Keratinocyte (primary cell): ENCODE results near the gene DDIT4. TPM values are rescaled to one million over a fixed set of nuclear protein-coding genes. Genes with fewer than 3 reads are reported as not detected.

Experiments used
- DNase-seq: peaks from one replicate; pipeline ENCODE4 v3.0.0-alpha.2; 2011; ENCODE audit warnings: low read depth, missing footprints, low spot score
- FAIRE-seq: peaks from 2 replicates; lab custom pipeline; 2011; peaks lifted over from hg19 to GRCh38; lab: Jason Lieb, UNC
- H2AFZ ChIP-seq: 2 replicates; pipeline ENCODE4 v1.6.0; 2012; ENCODE audit warnings: low read length, control low read depth, inconsistent platforms; ENCODE audit not compliant: control insufficient read depth
- H3K27ac ChIP-seq: 2 replicates; pipeline ENCODE4 v1.5.1; 2011; ENCODE audit warnings: low read length; ENCODE audit not compliant: control insufficient read depth, insufficient read depth
- H3K27me3 ChIP-seq: 3 replicates; pipeline ENCODE4 v1.6.0; 2011; ENCODE audit warnings: low read length; ENCODE audit not compliant: control insufficient read depth, insufficient read depth; ENCODE audit errors: extremely low read depth
- H3K36me3 ChIP-seq, 2 experiments: 2 replicates in 1 of 2; 3 replicates in 1 of 2; pipeline ENCODE4 v1.5.1; 2011; ENCODE audit warnings: low read length in 2 of 2, mild to moderate bottlenecking in 1 of 2; ENCODE audit not compliant: control insufficient read depth in 2 of 2, insufficient read depth in 2 of 2; ENCODE audit errors: extremely low read depth in 1 of 2
- H3K4me1 ChIP-seq: 3 replicates; pipeline ENCODE4 v1.5.1; 2011; ENCODE audit warnings: low read length; ENCODE audit not compliant: control insufficient read depth, insufficient read depth; ENCODE audit errors: extremely low read depth
- H3K4me2 ChIP-seq: 3 replicates; pipeline ENCODE4 v1.6.0; 2011; ENCODE audit warnings: low read depth, low read length; ENCODE audit not compliant: control insufficient read depth, insufficient read depth; ENCODE audit errors: extremely low read depth
- H3K4me3 ChIP-seq, 3 experiments: fragments of 200-600 bp in 1 of 3; sonication (generic) in 1 of 3; 2 replicates in 2 of 3; 3 replicates in 1 of 3; pipeline ENCODE4 v1.5.1; 2011 to 2016; ENCODE audit warnings: low read length in 3 of 3, mild to moderate bottlenecking in 3 of 3, control low read depth in 2 of 3, inconsistent platforms in 1 of 3, low read depth in 1 of 3, mixed read lengths in 1 of 3, mixed run types in 1 of 3, moderate library complexity in 1 of 3; ENCODE audit not compliant: control insufficient read depth in 2 of 3, insufficient read depth in 2 of 3; ENCODE audit errors: extremely low read depth in 1 of 3
- H3K79me2 ChIP-seq: 2 replicates; pipeline ENCODE4 v1.6.0; 2012; ENCODE audit warnings: low read length; ENCODE audit not compliant: control insufficient read depth, insufficient read depth
- H3K9ac ChIP-seq: 3 replicates; pipeline ENCODE4 v1.6.0; 2011; ENCODE audit warnings: low read length; ENCODE audit not compliant: control insufficient read depth, insufficient read depth; ENCODE audit errors: extremely low read depth
- H3K9me1 ChIP-seq: 3 replicates; pipeline ENCODE4 v1.6.0; 2011; ENCODE audit warnings: low read length; ENCODE audit not compliant: control insufficient read depth, insufficient read depth; ENCODE audit errors: extremely low read depth
- H3K9me3 ChIP-seq: 2 replicates; pipeline ENCODE4 v1.5.1; 2012; ENCODE audit warnings: low read depth, low read length; ENCODE audit not compliant: control insufficient read depth
- H4K20me1 ChIP-seq: 3 replicates; pipeline ENCODE4 v1.6.0; 2011; ENCODE audit warnings: low read length; ENCODE audit not compliant: control insufficient read depth, insufficient read depth; ENCODE audit errors: extremely low read depth
- EZH2 ChIP-seq: IDR thresholded peaks from one replicate; pipeline ENCODE4 v1.6.1; 2012; ENCODE audit warnings: inconsistent platforms, mild to moderate bottlenecking, low read length, moderate library complexity
- dilution Hi-C: fragments of 300-500 bp; cut with MboI; formaldehyde crosslinking; loops from one replicate; pipeline ENCODE4 v1.7.0; 2020; ENCODE audit warnings: low sequenced_read_pairs; ENCODE audit not compliant: extremely low pct_ligation_motif_present
- polyA plus RNA-seq, 5 experiments: library from polyadenylated mRNA; depleted of rRNA in 3 of 5; stranded (reverse) in 3 of 5; stranded (forward) in 1 of 5; unstranded in 1 of 5; fragments of >200 nt; gene quantifications; 1 replicate in 1 of 5; 2 replicates in 3 of 5; 3 replicates in 1 of 5; pipeline versions ENCODE4 v1.2.1 to v1.2.3, GENCODE V29; 2011 to 2012; ENCODE audit warnings: missing spikeins in 2 of 5, low read depth in 1 of 5, low replicate concordance in 1 of 5
- TF ChIP-seq, protein P1 (sequence below), 3 experiments: IDR thresholded peaks in 1 of 3; conservative IDR thresholded peaks in 1 of 3; optimal IDR thresholded peaks in 1 of 3; 2 replicates in 2 of 3; 3 replicates in 1 of 3; pipeline versions ENCODE3 to v1.5.1; 2011; ENCODE audit warnings: low read length in 3 of 3, mild to moderate bottlenecking in 3 of 3, moderate library complexity in 2 of 3, control low read depth in 1 of 3, inconsistent platforms in 1 of 3; ENCODE audit not compliant: insufficient read depth in 2 of 3; ENCODE audit errors: extremely low read depth in 1 of 3

The DDIT4 gene
- polyA plus RNA-seq, 1 donor (not counting 4 experiments of a cell fraction or from before 2014, with no cell fraction given), result 248 TPM

DNA sequence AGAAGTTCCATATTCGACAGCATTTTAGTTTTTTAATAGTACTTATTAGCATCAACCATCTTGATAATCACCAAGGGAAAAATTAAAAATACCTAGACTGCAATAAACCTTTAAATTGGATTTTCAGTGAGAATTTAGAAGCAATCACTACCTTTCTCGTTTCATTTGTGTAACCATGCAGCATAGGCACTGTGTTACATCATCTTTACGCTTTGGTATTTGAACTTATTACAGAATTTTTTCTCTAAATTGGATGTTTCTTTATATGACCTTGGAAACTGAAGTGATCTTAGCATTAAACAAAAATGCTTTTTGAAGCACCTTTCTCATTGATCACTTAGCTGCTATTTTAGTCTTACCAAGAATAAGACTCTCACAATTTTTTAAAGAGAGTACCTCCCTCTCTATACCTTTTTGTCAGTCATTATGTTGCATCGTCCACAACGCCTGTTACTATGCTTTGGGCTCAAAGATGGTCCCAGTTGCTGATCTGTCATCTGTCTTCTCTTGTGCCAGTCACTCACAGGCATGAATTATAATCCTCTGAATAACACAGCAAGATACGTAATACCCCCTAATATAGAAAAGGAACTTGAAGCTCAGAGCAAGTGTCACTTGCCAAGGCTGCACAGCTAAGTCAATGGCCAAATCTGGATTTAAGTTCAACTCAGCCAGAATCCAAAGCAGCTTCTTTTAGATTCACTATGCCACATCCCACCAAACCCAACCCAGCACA, 38.0 kb upstream of the DDIT4 start:
- DNase-seq (no peak), FAIRE-seq (no peak)
- peaks cover 6 to 12% of the 10 kb centered on the region in 2 experiments for H3K36me3 ChIP-seq
- no peaks in the 10 kb centered on the region for H3K27me3 ChIP-seq
- dilution Hi-C loops, result no loop called here
- no peaks in the 10 kb centered on the region for H4K20me1 ChIP-seq
- H3K4me2 ChIP-seq, result no peak overlapping the region
- no peaks in the 10 kb centered on the region for H3K4me1 ChIP-seq
- H3K9me1 ChIP-seq, result no peaks in the 10 kb centered on the region
- no peak overlapping the region for H3K27ac ChIP-seq
- TF ChIP-seq, protein P1, sequence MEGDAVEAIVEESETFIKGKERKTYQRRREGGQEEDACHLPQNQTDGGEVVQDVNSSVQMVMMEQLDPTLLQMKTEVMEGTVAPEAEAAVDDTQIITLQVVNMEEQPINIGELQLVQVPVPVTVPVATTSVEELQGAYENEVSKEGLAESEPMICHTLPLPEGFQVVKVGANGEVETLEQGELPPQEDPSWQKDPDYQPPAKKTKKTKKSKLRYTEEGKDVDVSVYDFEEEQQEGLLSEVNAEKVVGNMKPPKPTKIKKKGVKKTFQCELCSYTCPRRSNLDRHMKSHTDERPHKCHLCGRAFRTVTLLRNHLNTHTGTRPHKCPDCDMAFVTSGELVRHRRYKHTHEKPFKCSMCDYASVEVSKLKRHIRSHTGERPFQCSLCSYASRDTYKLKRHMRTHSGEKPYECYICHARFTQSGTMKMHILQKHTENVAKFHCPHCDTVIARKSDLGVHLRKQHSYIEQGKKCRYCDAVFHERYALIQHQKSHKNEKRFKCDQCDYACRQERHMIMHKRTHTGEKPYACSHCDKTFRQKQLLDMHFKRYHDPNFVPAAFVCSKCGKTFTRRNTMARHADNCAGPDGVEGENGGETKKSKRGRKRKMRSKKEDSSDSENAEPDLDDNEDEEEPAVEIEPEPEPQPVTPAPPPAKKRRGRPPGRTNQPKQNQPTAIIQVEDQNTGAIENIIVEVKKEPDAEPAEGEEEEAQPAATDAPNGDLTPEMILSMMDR (optimal IDR thresholded peaks at IDR 0.05 in 1 of 3, IDR thresholded peaks at IDR 0.05 in 1 of 3, conservative IDR thresholded peaks at IDR 0.05 in 1 of 3; ENCODE audit: extremely low read depth in 1 of 3, insufficient read depth in 2 of 3, low read length in 3 of 3), result no peak
- no peak for TF ChIP-seq EZH2
- H3K79me2 ChIP-seq, result no peaks in the 10 kb centered on the region
- H3K9ac ChIP-seq, result no peak overlapping the region
- no peaks in the 10 kb centered on the region for H3K9me3 ChIP-seq
- H3K4me3 ChIP-seq, result no peak overlapping the region
- no peak overlapping the region for H2AFZ ChIP-seq

DNA sequence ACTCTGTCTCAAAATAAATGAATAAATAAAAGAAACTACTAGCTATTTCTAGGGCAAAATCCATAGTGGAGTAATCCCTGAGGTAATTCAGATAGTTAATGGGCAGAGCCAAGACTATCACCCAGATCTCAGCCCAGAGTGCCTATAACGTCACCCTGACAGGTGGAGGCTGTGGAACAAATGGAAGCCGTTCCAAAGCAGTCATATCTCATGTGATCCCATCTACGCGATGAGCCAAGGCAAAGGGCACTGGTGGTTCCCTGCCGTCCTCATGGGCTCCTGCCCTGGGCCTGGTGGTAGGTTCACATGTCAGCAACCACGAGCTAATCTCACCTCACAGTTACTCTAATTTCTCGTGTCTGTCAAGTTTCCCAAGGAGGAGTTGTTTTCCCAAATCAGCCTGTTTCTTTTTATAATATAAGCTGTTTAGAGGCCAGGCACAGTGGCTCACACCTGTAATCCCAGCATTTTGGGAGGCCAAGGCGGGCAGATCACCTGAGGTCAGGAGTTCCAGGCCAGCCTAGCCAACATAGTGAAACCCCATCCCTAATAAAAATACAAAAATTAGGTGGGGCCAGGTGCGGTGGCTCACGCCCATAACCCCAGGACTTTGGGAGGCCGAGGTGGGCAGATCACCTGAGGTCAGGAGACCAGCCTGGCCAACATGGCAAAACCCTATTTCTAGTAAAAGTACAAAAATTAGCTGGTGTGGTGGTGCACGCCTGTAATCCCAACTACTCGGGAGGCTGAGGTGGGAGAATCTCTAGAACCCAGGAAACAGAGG, 35.1 kb upstream of the DDIT4 start:
- peaks cover 0 to 6% of the 10 kb centered on the region in 2 experiments for H3K36me3 ChIP-seq
- no peaks in the 10 kb centered on the region for H3K27me3 ChIP-seq
- FAIRE-seq, result no peak
- TF ChIP-seq EZH2, result no peak
- TF ChIP-seq, protein P1 (optimal IDR thresholded peaks at IDR 0.05 in 1 of 3, IDR thresholded peaks at IDR 0.05 in 1 of 3, conservative IDR thresholded peaks at IDR 0.05 in 1 of 3; ENCODE audit: extremely low read depth in 1 of 3, insufficient read depth in 2 of 3, low read length in 3 of 3), result no peak
- H4K20me1 ChIP-seq, result no peaks in the 10 kb centered on the region
- no peak overlapping the region for H3K27ac ChIP-seq
- H3K4me3 ChIP-seq, result no peak overlapping the region
- H3K4me1 ChIP-seq, result no peaks in the 10 kb centered on the region
- dilution Hi-C loops, result no loop called here
- H3K9me1 ChIP-seq, result no peaks in the 10 kb centered on the region
- H3K9ac ChIP-seq, result no peak overlapping the region
- no peaks in the 10 kb centered on the region for H3K79me2 ChIP-seq
- H3K4me2 ChIP-seq, result no peak overlapping the region
- no peak overlapping the region for H2AFZ ChIP-seq
- H3K9me3 ChIP-seq, result no peaks in the 10 kb centered on the region
- DNase-seq, result no peak
